ENCODE measurements around the gene CCDC80.

DNA sequence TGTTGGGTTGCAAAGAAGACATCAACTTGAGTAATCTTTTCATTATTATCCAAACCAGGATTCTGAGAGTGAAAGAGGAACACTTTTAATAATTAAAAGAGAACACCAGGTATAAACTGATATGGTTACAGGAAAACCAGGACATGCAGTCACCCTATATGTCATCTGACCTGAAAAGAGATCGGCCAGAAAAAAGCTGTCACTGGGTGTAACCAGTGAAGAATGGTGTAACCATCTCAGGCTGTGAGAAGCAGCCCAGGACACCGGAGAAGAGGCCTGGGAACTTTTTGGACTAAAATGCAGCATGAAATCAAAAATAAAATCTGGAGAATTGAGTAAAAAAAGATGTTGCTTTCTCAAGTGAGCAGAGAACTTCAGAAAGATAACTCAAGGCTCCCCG, 10.1 kb upstream of the CCDC80 start:
- TF ChIP-seq, protein P1, sequence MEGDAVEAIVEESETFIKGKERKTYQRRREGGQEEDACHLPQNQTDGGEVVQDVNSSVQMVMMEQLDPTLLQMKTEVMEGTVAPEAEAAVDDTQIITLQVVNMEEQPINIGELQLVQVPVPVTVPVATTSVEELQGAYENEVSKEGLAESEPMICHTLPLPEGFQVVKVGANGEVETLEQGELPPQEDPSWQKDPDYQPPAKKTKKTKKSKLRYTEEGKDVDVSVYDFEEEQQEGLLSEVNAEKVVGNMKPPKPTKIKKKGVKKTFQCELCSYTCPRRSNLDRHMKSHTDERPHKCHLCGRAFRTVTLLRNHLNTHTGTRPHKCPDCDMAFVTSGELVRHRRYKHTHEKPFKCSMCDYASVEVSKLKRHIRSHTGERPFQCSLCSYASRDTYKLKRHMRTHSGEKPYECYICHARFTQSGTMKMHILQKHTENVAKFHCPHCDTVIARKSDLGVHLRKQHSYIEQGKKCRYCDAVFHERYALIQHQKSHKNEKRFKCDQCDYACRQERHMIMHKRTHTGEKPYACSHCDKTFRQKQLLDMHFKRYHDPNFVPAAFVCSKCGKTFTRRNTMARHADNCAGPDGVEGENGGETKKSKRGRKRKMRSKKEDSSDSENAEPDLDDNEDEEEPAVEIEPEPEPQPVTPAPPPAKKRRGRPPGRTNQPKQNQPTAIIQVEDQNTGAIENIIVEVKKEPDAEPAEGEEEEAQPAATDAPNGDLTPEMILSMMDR (conservative IDR thresholded peaks at IDR 0.05; ENCODE audit: low read length): no peak
- no peak for TF ChIP-seq EZH2phosphoT487 (IDR thresholded peaks at IDR 0.05; ENCODE audit: borderline replicate concordance)

All from Loucy (cell line).